Esophagus (tissue), 2 donors: Measurements from ENCODE around the gene HDAC8. TPM values are rescaled to one million over a fixed set of nuclear protein-coding genes. Genes with fewer than 3 reads are reported as not detected.

Source experiments
- H3K27ac ChIP-seq, 2 donors: one replicate each; pipeline ENCODE4 v1.5.1; 2013; ENCODE audit warnings: low read depth in 2 of 2, mild to moderate bottlenecking in 2 of 2, inconsistent platforms in 1 of 2, low read length in 1 of 2, moderate library complexity in 1 of 2
- H3K27me3 ChIP-seq, 2 donors: one replicate each; pipeline ENCODE4 v1.6.1; 2013; ENCODE audit warnings: low read length in 2 of 2, control low read depth in 1 of 2, mild to moderate bottlenecking in 1 of 2; ENCODE audit not compliant: insufficient read depth in 2 of 2, control insufficient read depth in 1 of 2
- H3K36me3 ChIP-seq, 2 donors: one replicate each; pipeline ENCODE4 v1.6.1; 2013; ENCODE audit warnings: low read length in 1 of 2; ENCODE audit not compliant: control insufficient read depth in 2 of 2, insufficient read depth in 2 of 2
- H3K4me1 ChIP-seq, 2 donors: one replicate each; pipeline ENCODE4 v1.6.1; 2013; ENCODE audit warnings: low read length in 1 of 2; ENCODE audit not compliant: control insufficient read depth in 2 of 2, insufficient read depth in 2 of 2
- H3K4me3 ChIP-seq, 2 donors: one replicate each; pipeline ENCODE4 v1.5.1; 2013; ENCODE audit warnings: low read length in 2 of 2, mild to moderate bottlenecking in 2 of 2, low read depth in 1 of 2, moderate library complexity in 1 of 2
- H3K9me3 ChIP-seq, 2 donors: one replicate each; pipeline ENCODE4 v1.6.1; 2013; ENCODE audit warnings: mild to moderate bottlenecking in 2 of 2, low read depth in 1 of 2, low read length in 1 of 2, moderate library complexity in 1 of 2; ENCODE audit not compliant: control insufficient read depth in 2 of 2, insufficient read depth in 1 of 2
- WGBS, 2 donors: extraction: QIAGEN DNeasy Blood & Tissue Kit; methylation state at CpG; one replicate each; pipeline ENCODE4 v1.1.7; 2013; 5-methylcytosine and 5-hydroxymethylcytosine counted together
- polyA plus RNA-seq, 2 donors: library from polyadenylated mRNA; stranded (reverse); fragments of 200-250 nt; gene quantifications; one replicate each; pipeline ENCODE4 v1.2.3, GENCODE V29; 2013
- donor health status: healthy with polysubstance abuse.
- donor health status: Bipolar disorder and iron deficiency.

HDAC8 gene
- polyA plus RNA-seq, 2 donors, result 13.9 to 31.1 TPM

DNA sequence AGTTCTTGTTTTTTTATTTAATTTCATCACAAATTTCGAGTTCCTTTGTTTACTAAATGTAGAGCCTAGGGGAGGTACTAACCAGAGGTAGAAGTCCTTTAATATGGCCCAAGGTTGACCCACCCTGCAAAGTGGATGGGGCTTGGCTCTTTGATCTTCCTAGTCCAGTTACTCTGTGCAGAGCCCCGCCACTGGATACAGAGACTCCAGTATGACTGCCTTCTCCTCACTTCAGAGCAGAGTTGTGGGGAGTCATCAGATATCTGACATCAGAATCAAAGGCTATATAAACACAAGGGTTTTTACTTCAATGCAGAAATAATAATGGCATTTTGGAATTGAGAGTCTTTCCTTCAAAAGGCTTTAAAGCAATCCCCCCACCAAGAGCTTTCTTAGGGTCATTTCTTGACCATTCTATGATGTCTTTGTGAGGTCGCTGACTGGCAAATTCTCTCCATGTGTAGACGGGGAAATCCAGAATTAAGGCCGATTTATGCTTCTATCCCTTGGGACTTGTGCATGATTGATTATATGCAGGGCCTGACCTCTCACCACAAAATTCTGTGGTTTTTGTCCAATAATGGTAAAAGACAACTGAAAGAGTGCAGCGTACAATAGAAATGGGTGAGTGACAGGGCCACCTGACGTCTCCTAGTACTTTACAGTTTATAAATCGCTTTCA is 178.7 kb downstream of the HDAC8 start:
- Histone ChIP-seq H3K4me3 (no peak overlapping the region), H3K27me3 (peaks cover 0 to 2% of the 10 kb centered on the region in 2 donors), H3K9me3 (no peaks in the 10 kb centered on the region), H3K4me1 (no peaks in the 10 kb centered on the region), H3K27ac (no peak overlapping the region), H3K36me3 (no peaks in the 10 kb centered on the region)
- 71 to 77% methylated on average over 8 of the region's 8 CpGs for WGBS, 2 donors

GRCh38 chrX:72392816-72393800 is 179.5 kb downstream of the HDAC8 start:
- Histone ChIP-seq H3K36me3 (no peaks in the 10 kb centered on the region), H3K9me3 (no peaks in the 10 kb centered on the region), H3K27me3 (peaks cover 0 to 2% of the 10 kb centered on the region in 2 donors), H3K4me3 (no peak overlapping the region), H3K27ac (no peak overlapping the region), H3K4me1 (no peaks in the 10 kb centered on the region)
- WGBS, 2 donors, result 66 to 85% methylated on average over 11 of the region's 11 CpGs

- no peak overlapping the region for H3K4me3 ChIP-seq
- H3K27me3 ChIP-seq, result peaks cover 0 to 2% of the 10 kb centered on the region in 2 donors
Observed at GRCh38 chrX:72392042-72392441, 180.6 kb downstream of the HDAC8 start.

DNA sequence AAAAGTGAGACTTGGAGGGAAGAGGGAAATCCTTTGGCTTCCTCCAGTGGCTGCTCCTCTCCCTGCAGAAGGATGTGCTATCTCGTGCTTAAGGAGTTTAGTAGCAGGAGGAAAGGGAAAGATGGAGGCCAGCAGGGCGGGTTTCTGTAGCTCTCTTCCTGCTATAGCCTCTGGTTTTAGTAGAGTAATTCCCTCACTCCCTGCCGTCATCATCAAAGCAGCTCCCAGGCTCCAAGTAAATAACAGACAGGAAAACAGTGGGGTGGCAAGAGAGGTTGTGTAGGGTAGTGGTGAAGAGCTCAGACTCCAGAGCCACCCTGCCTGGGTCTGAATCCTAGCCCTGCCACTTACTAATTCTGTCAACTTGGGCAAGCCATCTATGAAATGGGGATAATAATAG is 185.4 kb downstream of the HDAC8 start:
- Histone ChIP-seq H3K9me3 (no peaks in the 10 kb centered on the region), H3K4me1 (no peaks in the 10 kb centered on the region), H3K36me3 (no peaks in the 10 kb centered on the region), H3K27me3 (peaks cover 0 to 2% of the 10 kb centered on the region in 2 donors), H3K4me3 (no peak overlapping the region), H3K27ac (no peak overlapping the region)
- 60 to 87% methylated on average over 3 of the region's 3 CpGs for WGBS, 2 donors

More at GRCh38 chrX:72392042-72392441, 180.6 kb downstream of the HDAC8 start:
- H3K36me3 ChIP-seq, result no peaks in the 10 kb centered on the region
- H3K27ac ChIP-seq, result no peak overlapping the region
- no peaks in the 10 kb centered on the region for H3K4me1 ChIP-seq
- no peaks in the 10 kb centered on the region for H3K9me3 ChIP-seq

GRCh38 chrX:72382202-72382595 is 190.4 kb downstream of the HDAC8 start:
- H3K9me3 ChIP-seq, result no peaks in the 10 kb centered on the region
- 27 to 31% methylated on average over 4 of the region's 4 CpGs for WGBS, 2 donors
- no peak overlapping the region for H3K27ac ChIP-seq
- no peak overlapping the region for H3K4me3 ChIP-seq
- H3K27me3 ChIP-seq, result no peaks in the 10 kb centered on the region
- H3K4me1 ChIP-seq, result no peaks in the 10 kb centered on the region
- no peaks in the 10 kb centered on the region for H3K36me3 ChIP-seq

- Histone ChIP-seq H3K27me3 (no peaks in the 10 kb centered on the region), H3K27ac (no peak overlapping the region), H3K9me3 (no peaks in the 10 kb centered on the region), H3K4me1 (no peaks in the 10 kb centered on the region), H3K4me3 (no peak overlapping the region), H3K36me3 (no peaks in the 10 kb centered on the region)
- 36 to 61% methylated on average over 2 of the region's 2 CpGs for WGBS, 2 donors
Observed at GRCh38 chrX:72381439-72382201, 191.0 kb downstream of the HDAC8 start.

GRCh38 chrX:72376124-72376523 is 196.5 kb downstream of the HDAC8 start:
- H3K4me1 ChIP-seq, result no peaks in the 10 kb centered on the region
- no peaks in the 10 kb centered on the region for H3K36me3 ChIP-seq
- no peak overlapping the region for H3K27ac ChIP-seq
- H3K27me3 ChIP-seq, result no peaks in the 10 kb centered on the region
- 94 to 99% methylated on average over 9 of the region's 9 CpGs for WGBS, 2 donors
- H3K9me3 ChIP-seq, result no peaks in the 10 kb centered on the region
- H3K4me3 ChIP-seq, result no peak overlapping the region

DNA sequence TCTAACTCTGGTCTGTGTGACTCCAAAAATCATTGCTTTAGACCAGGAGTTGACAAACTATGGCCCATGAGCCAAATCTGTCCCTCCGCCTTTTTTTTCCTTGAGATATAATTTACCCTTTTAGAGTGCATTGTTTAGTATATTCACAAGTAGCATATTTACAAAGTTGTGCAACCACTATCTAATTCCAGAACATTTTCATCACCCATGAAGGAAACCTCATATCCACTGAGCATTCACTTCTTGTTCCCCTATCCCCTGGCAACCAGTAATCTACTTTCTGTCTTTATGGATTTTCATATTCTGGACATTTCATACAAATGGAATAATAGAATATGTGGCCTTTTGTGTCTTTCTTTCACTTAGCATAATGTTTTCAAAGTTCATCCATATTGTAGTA is 199.5 kb downstream of the HDAC8 start:
- H3K27ac ChIP-seq, result no peak overlapping the region
- no peaks in the 10 kb centered on the region for H3K4me1 ChIP-seq
- no peaks in the 10 kb centered on the region for H3K9me3 ChIP-seq
- no peaks in the 10 kb centered on the region for H3K36me3 ChIP-seq
- no peaks in the 10 kb centered on the region for H3K27me3 ChIP-seq
- WGBS, 2 donors, result 84 to 93% methylated on average over 1 of the region's 1 CpG
- H3K4me3 ChIP-seq, result no peak overlapping the region

GRCh38 chrX:72372735-72373134 is 199.9 kb downstream of the HDAC8 start:
- H3K36me3 ChIP-seq, result no peaks in the 10 kb centered on the region
- no peaks in the 10 kb centered on the region for H3K27me3 ChIP-seq
- WGBS, 2 donors, result 72 to 81% methylated on average over 2 of the region's 2 CpGs
- H3K27ac ChIP-seq, result no peak overlapping the region
- no peaks in the 10 kb centered on the region for H3K4me1 ChIP-seq
- no peaks in the 10 kb centered on the region for H3K9me3 ChIP-seq
- H3K4me3 ChIP-seq, result no peak overlapping the region
